Lung microvascular endothelial cell (primary cell): ENCODE results near the gene ST14. TPM values are rescaled to one million over a fixed set of nuclear protein-coding genes. Genes with fewer than 3 reads are reported as not detected.
"Not testable (repeated sequence)": the region's sequence is repeated elsewhere in the genome, so short reads cannot be mapped to it uniquely, and the experiment has no call there.

Experiments
- DNase-seq, 2 donors: peaks; one replicate each; pipeline versions ENCODE4 v3.0.0 to v3.0.0-alpha.2; 2010; ENCODE audit warnings: low read depth in 2 of 2
- total RNA-seq: library from RNA; depleted of rRNA; stranded (reverse); fragments of >200 nt; gene quantifications from 2 replicates; pipeline ENCODE4 v1.2.1, GENCODE V29; 2014

Gene ST14
- total RNA-seq, 1 donor from 2014 or later: under 0.01 TPM

GRCh38 chr11:130188047-130188446 lies 28.5 kb downstream of the ST14 start:
- no peak for DNase-seq

GRCh38 chr11:130188585-130189347 lies 29.2 kb downstream of the ST14 start:
- no peak for DNase-seq

- DNase-seq: no peak
Measured at GRCh38 chr11:130189492-130190210, 30.1 kb downstream of the ST14 start.

- DNase-seq: no peak
Measured at GRCh38 chr11:130190371-130190881, 30.8 kb downstream of the ST14 start.

GRCh38 chr11:130191896-130192295 lies 32.3 kb downstream of the ST14 start:
- DNase-seq: no peak

GRCh38 chr11:130192845-130193267 lies 33.3 kb downstream of the ST14 start:
- no peak for DNase-seq

- DNase-seq: not testable (repeated sequence)
Measured at GRCh38 chr11:130193551-130193950, 34.0 kb downstream of the ST14 start.

GRCh38 chr11:130194241-130195023 lies 34.9 kb downstream of the ST14 start:
- DNase-seq: no peak

GRCh38 chr11:130197386-130198035 lies 37.9 kb downstream of the ST14 start:
- no peak for DNase-seq

- no peak for DNase-seq
Measured at GRCh38 chr11:130198292-130198691, 38.7 kb downstream of the ST14 start.

GRCh38 chr11:130198964-130199363 lies 39.4 kb downstream of the ST14 start:
- DNase-seq: no peak

- DNase-seq: no peak
Measured at GRCh38 chr11:130199792-130200191, 40.2 kb downstream of the ST14 start.

- no peak for DNase-seq
Measured at GRCh38 chr11:130201026-130201425, 41.4 kb downstream of the ST14 start.

- no peak for DNase-seq
Measured at GRCh38 chr11:130202009-130202817, 42.6 kb downstream of the ST14 start.

GRCh38 chr11:130202818-130203689 lies 43.5 kb downstream of the ST14 start:
- no peak for DNase-seq

- DNase-seq: no peak
Measured at GRCh38 chr11:130203766-130204702, 44.5 kb downstream of the ST14 start.

GRCh38 chr11:130204703-130205095 lies 45.1 kb downstream of the ST14 start:
- no peak for DNase-seq

- no peak for DNase-seq
Measured at GRCh38 chr11:130206141-130206540, 46.6 kb downstream of the ST14 start.
